Progenitor cell of endocrine pancreas (in vitro differentiated cells): ENCODE results near the gene GINS2. TPM values are rescaled to one million over a fixed set of nuclear protein-coding genes. Genes with fewer than 3 reads are reported as not detected.

Source experiments
- DNase-seq: peaks from one replicate; pipeline ENCODE4 v3.0.0; 2021; ENCODE audit warnings: low spot score; ENCODE audit not compliant: unreplicated experiment
- H3K27ac Mint-ChIP-seq: 2 replicates; pipeline ENCODE4 v1.8.0; 2021; ENCODE audit warnings: mild to moderate bottlenecking, moderate library complexity, mixed read lengths
- H3K27me3 Mint-ChIP-seq: 2 replicates; pipeline ENCODE4 v1.8.0; 2021; ENCODE audit warnings: mixed read lengths
- H3K36me3 Mint-ChIP-seq: 2 replicates; pipeline ENCODE4 v1.8.0; 2022; ENCODE audit warnings: mixed read lengths; ENCODE audit not compliant: insufficient read depth
- H3K4me1 Mint-ChIP-seq: 2 replicates; pipeline ENCODE4 v1.8.0; 2021; ENCODE audit warnings: low read depth, mixed read lengths
- H3K4me3 Mint-ChIP-seq: 2 replicates; pipeline ENCODE4 v1.8.0; 2021; ENCODE audit warnings: low read depth, mild to moderate bottlenecking, moderate library complexity, mixed read lengths
- H3K9me3 Mint-ChIP-seq: 2 replicates; pipeline ENCODE4 v1.8.0; 2021; ENCODE audit warnings: low read depth, mixed read lengths
- total RNA-seq: library from RNA; stranded (reverse); gene quantifications from 2 replicates; pipeline ENCODE4 v1.2.1, GENCODE V29; 2021
- TF ChIP-seq, protein P1 (sequence below): fragments of 200-600 bp; sonication (generic); IDR thresholded peaks from one replicate; pipeline ENCODE4 v1.5.0; 2021; ENCODE audit warnings: antibody characterized with exemption, mild to moderate bottlenecking; ENCODE audit not compliant: unreplicated experiment

The GINS2 gene
- total RNA-seq, 1 donor from 2014 or later = 22.3 TPM

DNA sequence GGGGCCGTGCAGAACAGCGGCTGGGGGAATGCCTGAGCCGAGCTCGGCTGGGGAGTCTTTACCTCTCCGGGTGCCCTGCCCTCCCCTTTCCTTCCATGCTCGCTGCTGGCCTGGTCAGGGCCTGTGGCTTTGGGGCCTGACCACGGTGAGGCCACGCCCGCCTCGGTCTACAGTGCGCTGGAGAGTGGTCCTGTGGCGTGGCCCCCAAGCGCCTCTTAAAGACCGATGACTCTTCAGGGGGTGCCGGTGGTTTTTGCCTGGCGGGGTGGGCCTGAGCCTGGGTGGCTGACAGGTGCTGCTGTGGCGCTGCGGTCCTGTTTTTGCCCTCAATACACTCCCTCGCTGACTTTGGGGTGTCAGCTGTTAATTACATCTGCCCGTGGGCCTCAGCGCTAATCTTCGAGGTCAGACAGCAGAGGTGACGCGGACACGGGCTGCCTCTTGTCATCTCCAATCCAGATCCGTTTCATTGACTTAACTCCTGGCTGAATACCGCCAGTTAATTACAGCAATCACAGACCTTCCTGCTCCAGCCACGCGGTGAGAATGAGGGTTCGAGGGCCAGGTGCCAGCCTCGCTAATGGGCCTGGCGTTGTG, 45.9 kb downstream of the GINS2 start:
- H3K4me1 Mint-ChIP-seq = peaks cover 9% of the 10 kb centered on the region
- TF ChIP-seq, protein P1, sequence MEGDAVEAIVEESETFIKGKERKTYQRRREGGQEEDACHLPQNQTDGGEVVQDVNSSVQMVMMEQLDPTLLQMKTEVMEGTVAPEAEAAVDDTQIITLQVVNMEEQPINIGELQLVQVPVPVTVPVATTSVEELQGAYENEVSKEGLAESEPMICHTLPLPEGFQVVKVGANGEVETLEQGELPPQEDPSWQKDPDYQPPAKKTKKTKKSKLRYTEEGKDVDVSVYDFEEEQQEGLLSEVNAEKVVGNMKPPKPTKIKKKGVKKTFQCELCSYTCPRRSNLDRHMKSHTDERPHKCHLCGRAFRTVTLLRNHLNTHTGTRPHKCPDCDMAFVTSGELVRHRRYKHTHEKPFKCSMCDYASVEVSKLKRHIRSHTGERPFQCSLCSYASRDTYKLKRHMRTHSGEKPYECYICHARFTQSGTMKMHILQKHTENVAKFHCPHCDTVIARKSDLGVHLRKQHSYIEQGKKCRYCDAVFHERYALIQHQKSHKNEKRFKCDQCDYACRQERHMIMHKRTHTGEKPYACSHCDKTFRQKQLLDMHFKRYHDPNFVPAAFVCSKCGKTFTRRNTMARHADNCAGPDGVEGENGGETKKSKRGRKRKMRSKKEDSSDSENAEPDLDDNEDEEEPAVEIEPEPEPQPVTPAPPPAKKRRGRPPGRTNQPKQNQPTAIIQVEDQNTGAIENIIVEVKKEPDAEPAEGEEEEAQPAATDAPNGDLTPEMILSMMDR = no peak
- no peaks in the 10 kb centered on the region for H3K36me3 Mint-ChIP-seq
- no peak for DNase-seq
- no peak overlapping the region for H3K4me3 Mint-ChIP-seq
- H3K27ac Mint-ChIP-seq = no peak overlapping the region
- no peaks in the 10 kb centered on the region for H3K27me3 Mint-ChIP-seq
- H3K9me3 Mint-ChIP-seq = no peaks in the 10 kb centered on the region

DNA sequence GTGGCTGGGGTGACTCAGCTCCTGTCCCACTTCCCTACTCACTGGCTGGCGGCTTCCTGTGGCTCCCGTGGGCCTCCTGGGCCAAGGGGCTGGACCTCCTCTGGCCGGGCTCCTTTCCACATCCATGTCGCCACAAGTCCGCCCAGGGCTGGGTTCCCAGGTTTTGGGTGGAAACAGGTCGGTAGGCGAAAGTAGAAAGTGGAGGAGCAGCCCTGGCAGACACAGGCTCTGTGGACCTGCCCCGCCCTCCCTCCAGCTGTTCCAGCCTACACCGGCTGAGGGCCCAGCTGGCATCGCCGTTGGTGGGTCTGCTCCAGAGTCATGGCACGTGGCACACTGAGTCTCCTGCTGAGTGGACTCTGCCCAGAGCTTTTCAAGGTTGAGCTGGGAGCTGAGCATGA, 47.0 kb downstream of the GINS2 start:
- TF ChIP-seq, protein P1 = no peak
- no peak overlapping the region for H3K27ac Mint-ChIP-seq
- H3K9me3 Mint-ChIP-seq = no peaks in the 10 kb centered on the region
- H3K27me3 Mint-ChIP-seq = no peaks in the 10 kb centered on the region
- DNase-seq = no peak
- H3K4me1 Mint-ChIP-seq = peaks cover 9% of the 10 kb centered on the region
- H3K36me3 Mint-ChIP-seq = no peaks in the 10 kb centered on the region
- H3K4me3 Mint-ChIP-seq = no peak overlapping the region

DNA sequence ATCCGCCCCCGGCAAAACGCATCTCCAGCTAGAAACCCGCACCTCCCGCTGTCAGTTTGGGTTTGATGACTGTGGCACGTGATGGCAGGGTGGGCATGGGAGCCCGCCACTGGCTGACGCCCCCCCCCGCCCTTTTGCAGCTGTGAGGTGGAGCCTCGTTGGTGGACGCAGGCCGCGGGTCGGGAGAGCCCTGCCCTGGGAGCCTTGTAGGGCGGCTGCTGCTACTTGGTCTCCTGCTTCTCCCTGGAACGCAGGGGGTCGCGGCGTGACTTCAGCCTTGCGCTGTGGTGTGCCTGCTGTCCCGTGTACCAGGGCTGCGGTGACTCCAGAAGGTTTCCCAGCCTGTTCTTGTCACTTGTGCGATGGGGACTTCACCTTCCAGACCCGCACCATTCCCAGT, 47.4 kb downstream of the GINS2 start:
- DNase-seq = no peak
- TF ChIP-seq, protein P1 = no peak
- H3K27ac Mint-ChIP-seq = peak overlapping the region; percentile 56
- H3K4me1 Mint-ChIP-seq = peaks cover 9% of the 10 kb centered on the region
- H3K4me3 Mint-ChIP-seq = no peak overlapping the region
- no peaks in the 10 kb centered on the region for H3K9me3 Mint-ChIP-seq
- H3K27me3 Mint-ChIP-seq = no peaks in the 10 kb centered on the region
- H3K36me3 Mint-ChIP-seq = no peaks in the 10 kb centered on the region

DNA sequence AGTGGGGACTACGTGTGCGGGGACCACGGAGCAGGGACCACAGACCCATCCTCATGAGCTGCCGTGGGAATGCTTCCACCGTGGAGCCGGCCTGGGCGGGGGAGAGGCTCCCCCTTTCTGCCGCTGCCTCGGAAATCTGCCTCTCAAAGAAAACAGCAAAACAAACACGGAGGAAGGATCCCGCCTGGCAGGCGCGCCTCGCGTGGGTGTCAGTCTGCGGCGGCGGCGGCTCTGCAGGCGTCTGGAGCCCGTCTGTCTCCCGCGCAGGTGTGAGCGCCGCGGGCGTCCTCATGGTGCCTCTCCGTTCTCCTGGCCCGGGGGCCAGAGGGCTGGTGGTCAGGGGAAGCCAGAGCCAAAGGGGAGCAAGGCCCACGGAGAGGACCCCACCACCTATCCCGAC, 48.2 kb downstream of the GINS2 start:
- Mint-ChIP-seq H3K27me3 (no peaks in the 10 kb centered on the region), H3K4me1 (peaks cover 7% of the 10 kb centered on the region), H3K36me3 (no peaks in the 10 kb centered on the region), H3K4me3 (no peak overlapping the region), H3K9me3 (no peaks in the 10 kb centered on the region), H3K27ac (no peak overlapping the region)
- TF ChIP-seq, protein P1 = no peak
- DNase-seq = no peak

DNA sequence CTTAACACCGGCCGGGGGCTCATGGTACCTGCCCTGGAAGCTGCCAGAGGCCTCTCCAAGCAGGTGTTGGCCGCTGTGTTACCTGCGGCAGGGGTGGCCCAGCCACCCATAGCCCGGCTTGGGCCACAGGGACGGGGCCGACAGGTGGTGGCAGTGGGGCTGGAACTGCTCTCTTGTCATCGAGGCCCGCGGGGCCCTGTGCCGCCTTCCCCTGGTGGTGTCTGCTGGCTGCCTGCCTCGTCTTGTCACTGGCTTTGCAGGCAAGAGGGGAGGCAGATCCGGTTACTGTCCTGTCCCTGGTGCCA, 48.5 kb downstream of the GINS2 start:
- Mint-ChIP-seq H3K36me3 (no peaks in the 10 kb centered on the region), H3K4me3 (no peak overlapping the region), H3K9me3 (no peaks in the 10 kb centered on the region), H3K4me1 (peaks cover 7% of the 10 kb centered on the region), H3K27me3 (no peaks in the 10 kb centered on the region), H3K27ac (no peak overlapping the region)
- no peak for DNase-seq
- TF ChIP-seq, protein P1 = no peak
